Vagina (tissue), 2 donors: ENCODE data around the gene CFAP90. TPM values are rescaled to one million over a fixed set of nuclear protein-coding genes. Genes with fewer than 3 reads are reported as not detected.

Experiments used
- DNase-seq, 2 donors: peaks; one replicate each; pipeline ENCODE4 v3.0.0-alpha.2; 2017; ENCODE audit errors: extremely low spot score in 2 of 2
- H3K27ac ChIP-seq: fragments of 200-600 bp; sonication (generic); one replicate; pipeline ENCODE4 v1.5.1; 2019
- H3K27me3 ChIP-seq: fragments of 200-600 bp; sonication (generic); one replicate; pipeline ENCODE4 v1.5.1; 2019
- H3K36me3 ChIP-seq, 2 donors: fragments of 200-600 bp; sonication (generic); one replicate each; pipeline ENCODE4 v1.5.1; 2017 to 2019
- H3K4me1 ChIP-seq: fragments of 200-600 bp; sonication (generic); one replicate; pipeline ENCODE4 v1.5.1; 2019
- H3K4me3 ChIP-seq, 2 donors: fragments of 200-600 bp; sonication (generic); 1 replicate in 1 of 2; 2 replicates in 1 of 2; pipeline ENCODE4 v1.5.1; 2016 to 2019
- H3K9me3 ChIP-seq: fragments of 200-600 bp; sonication (generic); one replicate; pipeline ENCODE4 v1.5.1; 2019
- CTCF ChIP-seq, 3 experiments: fragments of 450-650 bp in 2 of 3; fragments of 200-600 bp in 1 of 3; sonication (generic) in 1 of 3; IDR thresholded peaks; one replicate each; pipeline ENCODE4 v1.5.1; 2017 to 2019; ENCODE audit warnings: antibody characterized with exemption in 3 of 3, mild to moderate bottlenecking in 2 of 3, moderate library complexity in 2 of 3
- POLR2A ChIP-seq, 2 donors: fragments of 450-650 bp; IDR thresholded peaks; one replicate each; pipeline ENCODE4 v1.6.1; 2017; ENCODE audit warnings: antibody characterized with exemption in 2 of 2, mild to moderate bottlenecking in 2 of 2, moderate library complexity in 2 of 2
- POLR2AphosphoS5 ChIP-seq, 2 donors: sonication (generic); formaldehyde crosslinking; IDR thresholded peaks; one replicate each; pipeline ENCODE4 v1.9.0; 2017; ENCODE audit warnings: antibody characterized with exemption in 2 of 2, mild to moderate bottlenecking in 2 of 2, low read depth in 1 of 2; ENCODE audit not compliant: insufficient read depth in 1 of 2
- intact Hi-C: fragments of 100-400 bp; cut with DNase I; formaldehyde crosslinking; loops from one replicate; pipeline ENCODE4 v1.15.1; 2023
- total RNA-seq: library from RNA; depleted of rRNA; stranded (reverse); fragments of >200 nt; gene quantifications from one replicate; pipeline ENCODE4 v1.2.3, GENCODE V29; 2016

CFAP90 gene
- total RNA-seq, 1 donor from 2014 or later: 2.5 TPM

GRCh38 chr5:7852542-7852941, 1.6 kb upstream of the CFAP90 start:
- H3K4me1 ChIP-seq: peaks cover 20% of the 10 kb centered on the region
- no peaks in the 10 kb centered on the region for H3K27me3 ChIP-seq
- no peaks in the 10 kb centered on the region for H3K36me3 ChIP-seq
- TF ChIP-seq POLR2A (IDR thresholded peaks at IDR 0.05) (no peak), CTCF (IDR thresholded peaks at IDR 0.05) (no peak), POLR2AphosphoS5 (IDR thresholded peaks at IDR 0.05; ENCODE audit: insufficient read depth in 1 of 2, low read depth in 1 of 2) (no peak)
- intact Hi-C loops: no loop called here
- H3K9me3 ChIP-seq: no peaks in the 10 kb centered on the region
- DNase-seq: no peak
- H3K27ac ChIP-seq: peak overlapping the region; percentile 6
- H3K4me3 ChIP-seq: no peak overlapping the region

- H3K36me3 ChIP-seq: no peaks in the 10 kb centered on the region
- H3K4me1 ChIP-seq: peaks cover 20% of the 10 kb centered on the region
- TF ChIP-seq POLR2A (IDR thresholded peaks at IDR 0.05) (no peak), POLR2AphosphoS5 (IDR thresholded peaks at IDR 0.05; ENCODE audit: insufficient read depth in 1 of 2, low read depth in 1 of 2) (no peak), CTCF (IDR thresholded peaks at IDR 0.05) (no peak)
- H3K4me3 ChIP-seq: peak overlapping the region in 1 of 2 donors; percentile 74
- no peaks in the 10 kb centered on the region for H3K27me3 ChIP-seq
- peak overlapping the region; percentile 6 for H3K27ac ChIP-seq
- H3K9me3 ChIP-seq: no peaks in the 10 kb centered on the region
- intact Hi-C loops: no loop called here
- DNase-seq: no peak
Measured at GRCh38 chr5:7851617-7852289, 820 bp upstream of the CFAP90 start.

GRCh38 chr5:7851240-7851592, 283 bp upstream of the CFAP90 start:
- intact Hi-C loops: no loop called here
- Histone ChIP-seq H3K9me3 (no peaks in the 10 kb centered on the region), H3K4me1 (peaks cover 20% of the 10 kb centered on the region), H3K27ac (peak overlapping the region; percentile 56), H3K4me3 (peak overlapping the region; percentile 57 to 74), H3K27me3 (no peaks in the 10 kb centered on the region), H3K36me3 (no peaks in the 10 kb centered on the region)
- DNase-seq: no peak
- TF ChIP-seq POLR2AphosphoS5 (IDR thresholded peaks at IDR 0.05; ENCODE audit: insufficient read depth in 1 of 2, low read depth in 1 of 2): no peak
- TF ChIP-seq CTCF (IDR thresholded peaks at IDR 0.05): peak in 1 of 3 experiments; percentile 0

- H3K4me1 ChIP-seq: peaks cover 20% of the 10 kb centered on the region
- H3K4me3 ChIP-seq: peak overlapping the region; percentile 57 to 74
- no peak for DNase-seq
- H3K27me3 ChIP-seq: no peaks in the 10 kb centered on the region
- H3K9me3 ChIP-seq: no peaks in the 10 kb centered on the region
- H3K27ac ChIP-seq: peak overlapping the region; percentile 52
- peak in 1 of 3 experiments; percentile 7 for TF ChIP-seq CTCF (IDR thresholded peaks at IDR 0.05)
- no peak for TF ChIP-seq POLR2A (IDR thresholded peaks at IDR 0.05)
- TF ChIP-seq POLR2AphosphoS5 (IDR thresholded peaks at IDR 0.05; ENCODE audit: insufficient read depth in 1 of 2, low read depth in 1 of 2): peak in 1 of 2 donors; percentile 43
- H3K36me3 ChIP-seq: no peaks in the 10 kb centered on the region
- intact Hi-C loops: no loop called here
Measured at GRCh38 chr5:7849681-7850394, 1.1 kb downstream of the CFAP90 start.

- H3K27me3 ChIP-seq: no peaks in the 10 kb centered on the region
- TF ChIP-seq CTCF (IDR thresholded peaks at IDR 0.05): no peak
- TF ChIP-seq POLR2AphosphoS5 (IDR thresholded peaks at IDR 0.05; ENCODE audit: insufficient read depth in 1 of 2, low read depth in 1 of 2): no peak
- H3K4me3 ChIP-seq: no peak overlapping the region
- H3K27ac ChIP-seq: no peak overlapping the region
- no peaks in the 10 kb centered on the region for H3K36me3 ChIP-seq
- no peak for DNase-seq
- peaks cover 20% of the 10 kb centered on the region for H3K4me1 ChIP-seq
- no peaks in the 10 kb centered on the region for H3K9me3 ChIP-seq
- intact Hi-C loops: no loop called here
Measured at GRCh38 chr5:7848296-7848695, 2.6 kb downstream of the CFAP90 start.
